GM12891 (cell line): Measurements from ENCODE around the gene SMG6.

Experiments
- POLR2A ChIP-seq: IDR thresholded peaks from 2 replicates; pipeline ENCODE4 v1.6.1; 2011; ENCODE audit warnings: low read depth, low read length, control low read depth
- POLR2AphosphoS5 ChIP-seq: IDR thresholded peaks from 2 replicates; pipeline ENCODE4 v1.6.1; 2011; ENCODE audit warnings: low read depth, low read length, control low read depth
- POU2F2 ChIP-seq: IDR thresholded peaks from 2 replicates; pipeline ENCODE4 v1.6.1; 2011; ENCODE audit warnings: low read depth, mild to moderate bottlenecking, control low read depth, low read length, moderate library complexity
- SPI1 ChIP-seq: IDR thresholded peaks from 2 replicates; pipeline ENCODE4 v1.6.1; 2011; ENCODE audit warnings: low read depth, low read length, control low read depth
- TAF1 ChIP-seq: IDR thresholded peaks from 2 replicates; pipeline ENCODE4 v1.6.1; 2011; ENCODE audit warnings: low read depth, low read length, control low read depth

GRCh38 chr17:2087597-2088211 lies 215.9 kb downstream of the SMG6 start:
- TF ChIP-seq POLR2A: no peak
- no peak for TF ChIP-seq POLR2AphosphoS5
- peak; percentile 73 for TF ChIP-seq SPI1
- no peak for TF ChIP-seq TAF1
- TF ChIP-seq POU2F2: peak; percentile 95
